ENCODE results near the gene ERN1. TPM values are rescaled to one million over a fixed set of nuclear protein-coding genes. Genes with fewer than 3 reads are reported as not detected.

ERN1 gene
- 20.7 TPM for total RNA-seq

DNA sequence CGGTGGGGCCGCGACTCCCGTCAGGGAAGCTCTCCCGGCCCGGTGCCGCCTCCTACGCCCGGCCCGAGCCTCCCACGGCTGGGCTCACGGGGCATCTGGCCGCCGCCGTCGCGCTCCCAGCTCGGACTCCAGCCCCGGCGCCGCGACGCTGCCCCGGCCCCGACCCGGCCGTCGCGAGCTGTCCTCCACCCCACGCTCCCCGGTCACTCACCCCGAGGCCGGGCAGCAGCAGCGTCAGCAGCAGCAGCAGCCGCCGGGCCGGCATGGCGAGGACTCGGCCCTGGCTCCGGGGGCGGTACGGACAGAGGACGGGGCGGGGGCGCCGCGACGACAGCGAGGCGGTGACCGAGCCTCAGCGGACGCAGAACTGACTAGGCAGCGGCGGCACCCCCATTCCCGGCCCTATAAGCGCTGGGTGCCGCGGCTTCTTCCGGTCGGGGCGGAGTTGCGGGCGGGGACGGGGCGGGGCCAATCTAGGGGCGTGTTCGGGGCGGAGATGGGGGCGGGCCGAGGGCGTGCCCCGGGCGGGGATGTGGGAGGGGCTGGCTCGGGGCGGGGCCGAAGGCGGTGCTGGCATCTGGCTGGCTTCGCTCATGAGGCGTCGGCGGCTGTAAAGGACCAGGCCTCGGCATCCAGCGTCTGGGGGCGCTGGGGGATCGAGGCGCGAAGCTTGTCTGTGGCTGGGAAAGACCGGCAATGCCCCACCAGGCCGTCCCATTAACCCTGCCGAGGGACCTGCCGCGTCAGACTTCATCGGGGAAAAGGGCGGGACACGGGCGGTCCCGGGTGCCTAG lies at the start of gene ERN1:
TSS of gene ERN1 (minus strand) at position 380 of the 794 bp plus-strand sequence. CDS start at position 265, 115 bp downstream.

DNA sequence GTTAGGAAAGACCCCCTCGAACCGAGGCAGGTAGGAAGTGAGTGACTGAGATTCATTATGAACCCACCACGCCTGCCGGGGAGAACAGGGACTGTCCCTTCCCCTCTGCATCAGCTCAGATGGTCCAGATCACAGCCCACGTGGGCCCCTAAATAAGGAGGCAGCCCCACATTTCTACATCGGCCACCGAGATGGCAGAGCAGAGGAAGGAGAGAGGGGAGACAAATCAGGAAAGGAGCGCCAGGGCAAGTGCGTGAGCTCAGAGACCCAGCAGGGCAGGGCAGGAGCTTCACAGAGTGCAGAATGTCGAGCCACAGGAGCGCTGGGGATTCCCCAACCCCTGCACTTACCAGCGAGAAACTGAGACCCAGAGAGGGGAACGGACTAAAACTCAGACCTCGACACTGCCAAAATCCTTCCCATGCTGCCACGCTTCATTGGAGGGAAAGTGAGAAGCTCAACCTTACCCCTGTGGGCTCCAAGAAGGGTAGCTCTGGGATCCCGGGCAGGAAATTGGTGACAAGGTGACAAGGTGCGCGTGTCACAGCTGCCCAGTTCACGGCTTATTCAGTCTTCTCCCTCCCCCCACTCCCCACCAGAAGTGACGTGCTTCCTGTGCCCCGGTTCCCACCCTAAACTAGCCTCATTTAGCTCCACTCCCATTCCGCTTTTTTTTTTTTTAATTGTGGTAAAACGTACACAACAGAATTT lies 109.7 kb downstream of the ERN1 start, which contains the start of gene ICAM2:
TSS of gene ICAM2 (minus strand) at position 578 of the 711 bp plus-strand sequence. CDS start 13,942 bp downstream, outside the sequence.

DNA sequence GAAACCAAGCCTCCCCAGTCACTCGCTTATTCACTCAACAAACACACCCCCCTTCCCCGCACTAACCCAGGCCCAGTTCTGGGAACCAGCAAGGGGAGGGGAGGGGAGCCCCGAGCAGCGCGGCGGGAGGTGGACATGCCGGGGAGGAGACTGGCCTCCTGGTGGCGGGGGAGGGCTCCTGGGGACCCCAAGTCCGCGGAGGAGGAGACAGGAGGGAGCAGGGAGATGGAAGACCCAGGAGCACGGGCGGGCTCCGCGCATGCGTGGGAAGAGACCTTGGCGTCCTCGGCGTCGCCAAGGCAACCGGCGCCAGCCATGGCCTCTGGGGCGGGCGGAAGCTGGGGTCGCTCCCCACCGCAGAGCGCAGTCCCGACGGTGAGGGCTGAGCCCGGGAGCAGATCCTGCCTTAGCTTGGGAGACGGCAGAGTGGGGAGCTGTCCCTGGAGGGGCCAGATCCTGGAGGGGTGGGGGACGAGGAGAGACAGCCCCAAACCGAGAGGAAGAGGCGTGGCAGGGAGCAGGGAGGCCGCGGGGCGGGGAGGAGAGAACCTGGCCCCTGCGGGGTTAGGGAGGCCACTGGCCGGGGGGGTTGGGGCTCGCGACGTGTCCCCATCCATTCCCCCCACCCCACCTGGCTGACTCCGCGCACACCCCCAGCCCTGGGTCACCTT lies 131.8 kb downstream of the ERN1 start, which contains the start of gene PRR29:
TSS of gene PRR29 (plus strand) at position 302 of the 671 bp plus-strand sequence. CDS start at position 316, 14 bp downstream.

Other genes starting within 250 kb of the ERN1 start
- gene GH2, start 248.2 kb downstream of the ERN1 start, total RNA-seq = not detected
- not detected for gene CSH1, start 233.6 kb downstream of the ERN1 start, total RNA-seq
- not detected for gene CSHL1, start 218.9 kb downstream of the ERN1 start, total RNA-seq
- not detected for gene GH1, start 211.3 kb downstream of the ERN1 start, total RNA-seq
- gene CD79B, start 197.8 kb downstream of the ERN1 start, total RNA-seq = 0.77 TPM
- gene SCN4A, start 157.2 kb downstream of the ERN1 start, total RNA-seq = 3.0 TPM
- 0.44 TPM for gene PRR29, start 131.8 kb downstream of the ERN1 start, total RNA-seq
- gene ICAM2, start 109.5 kb downstream of the ERN1 start, total RNA-seq = 21.7 TPM
- gene TEX2, start 133.1 kb upstream of the ERN1 start, total RNA-seq = 48.1 TPM